HepG2 (cell line): ENCODE data around the gene ZNF367. TPM values are rescaled to one million over a fixed set of nuclear protein-coding genes. Genes with fewer than 3 reads are reported as not detected.

Source experiments
- ARID2 ChIP-seq: sonication (generic); formaldehyde crosslinking; IDR thresholded peaks from 2 replicates; pipeline ENCODE4 v1.8.1; 2022; ENCODE audit warnings: mild to moderate bottlenecking, missing genetic modification reagents, borderline replicate concordance
- ATF1 ChIP-seq: IDR thresholded peaks from 2 replicates; pipeline ENCODE4 v1.6.1; 2016; ENCODE audit warnings: mild to moderate bottlenecking, control low read depth
- BCL3 ChIP-seq: sonication (generic); formaldehyde crosslinking; IDR thresholded peaks from 2 replicates; pipeline ENCODE4 v1.5.1; 2020; ENCODE audit warnings: mild to moderate bottlenecking, missing genetic modification reagents, moderate library complexity
- EED ChIP-seq: sonication (generic); formaldehyde crosslinking; IDR thresholded peaks from 2 replicates; pipeline ENCODE4 v1.5.0; 2020; ENCODE audit warnings: mild to moderate bottlenecking, missing genetic modification reagents
- EHMT2 ChIP-seq: fragments of 200-600 bp; sonication (generic); IDR thresholded peaks from 2 replicates; pipeline ENCODE4 v1.7.0; 2017; ENCODE audit warnings: antibody characterized with exemption, low read depth, low read length, borderline replicate concordance
- HNF1A ChIP-seq, 2 experiments: sonication (generic) in 1 of 2; formaldehyde crosslinking in 1 of 2; IDR thresholded peaks; 2 replicates each; pipeline versions ENCODE4 v1.4.0 to v1.6.1; 2016 to 2020; ENCODE audit warnings: borderline replicate concordance in 1 of 2, low read depth in 1 of 2, mild to moderate bottlenecking in 1 of 2, missing genetic modification reagents in 1 of 2
- KLF6 ChIP-seq: IDR thresholded peaks from 2 replicates; pipeline ENCODE4 v1.8.0; 2016; ENCODE audit warnings: missing biosample characterization, missing genetic modification reagents
- MAFF ChIP-seq: IDR thresholded peaks from 2 replicates; pipeline ENCODE4 v1.6.1; 2011; ENCODE audit warnings: low read depth, low read length, improper control_type of control experiment
- NR0B2 ChIP-seq: sonication (generic); formaldehyde crosslinking; IDR thresholded peaks from 2 replicates; pipeline ENCODE4 v1.4.0; 2020; ENCODE audit warnings: mild to moderate bottlenecking, missing genetic modification reagents
- PRDM15 ChIP-seq: sonication (generic); formaldehyde crosslinking; IDR thresholded peaks from 2 replicates; pipeline ENCODE4 v1.4.0; 2020; ENCODE audit warnings: missing genetic modification reagents
- SMAD9 ChIP-seq: sonication (generic); formaldehyde crosslinking; IDR thresholded peaks from 2 replicates; pipeline ENCODE4 v1.5.1; 2020; ENCODE audit warnings: mild to moderate bottlenecking, missing genetic modification reagents
- TEAD3 ChIP-seq: optimal IDR thresholded peaks from 2 replicates; pipeline ENCODE3; 2016; ENCODE audit warnings: borderline replicate concordance
- ZFP90 ChIP-seq: sonication (generic); formaldehyde crosslinking; IDR thresholded peaks from 2 replicates; pipeline ENCODE4 v1.8.0; 2022; ENCODE audit warnings: missing genetic modification reagents, mild to moderate bottlenecking, inconsistent platforms, borderline replicate concordance
- ZNF317 ChIP-seq: sonication (generic); formaldehyde crosslinking; IDR thresholded peaks from 2 replicates; pipeline ENCODE4 v1.5.0; 2020; ENCODE audit warnings: mild to moderate bottlenecking, missing genetic modification reagents
- ZNF383 ChIP-seq: sonication (generic); formaldehyde crosslinking; IDR thresholded peaks from 2 replicates; pipeline ENCODE4 v1.4.0; 2020; ENCODE audit warnings: missing genetic modification reagents, mild to moderate bottlenecking, borderline replicate concordance
- ZNF605 ChIP-seq: sonication (generic); formaldehyde crosslinking; IDR thresholded peaks from 2 replicates; pipeline ENCODE4 v1.8.0; 2022; ENCODE audit warnings: mild to moderate bottlenecking, missing genetic modification reagents
- ZNF614 ChIP-seq: IDR thresholded peaks from 2 replicates; pipeline ENCODE4 v1.6.1; 2018; ENCODE audit warnings: missing biosample characterization, missing genetic modification reagents, inconsistent platforms, borderline replicate concordance
- ZNF747 ChIP-seq: sonication (generic); formaldehyde crosslinking; IDR thresholded peaks from 2 replicates; pipeline ENCODE4 v1.8.1; 2023; ENCODE audit warnings: missing genetic modification reagents, mild to moderate bottlenecking, borderline replicate concordance
- ZNF879 ChIP-seq: sonication (generic); formaldehyde crosslinking; IDR thresholded peaks from 2 replicates; pipeline ENCODE4 v1.8.1; 2023; ENCODE audit warnings: missing genetic modification reagents
- polyA plus RNA-seq, 8 experiments: library from polyadenylated mRNA; depleted of rRNA in 3 of 8; stranded (reverse) in 7 of 8; unstranded in 1 of 8; fragments of >200 nt; fragmentation: Illumina TruSeq in 4 of 8; extraction: Trizol in 4 of 8; gene quantifications; 2 replicates each; pipeline versions ENCODE4 v1.2.1 to v1.2.3, GENCODE V29; 2011 to 2016; ENCODE audit warnings: low read depth in 4 of 8, missing spikeins in 1 of 8, mixed read lengths in 1 of 8; ENCODE audit not compliant: insufficient read depth in 1 of 8
- total RNA-seq, 5 experiments: library from RNA; depleted of rRNA; stranded (reverse); fragments of >200 nt; fragmentation: Illumina TruSeq; extraction: Trizol; gene quantifications; 2 replicates each; pipeline ENCODE4 v1.2.3, GENCODE V29; 2016; ENCODE audit warnings: low read depth in 1 of 5

The ZNF367 gene
- total and polyA plus RNA-seq, 2 of the 13 experiments (the other 11 are each of a cell fraction or from before 2014, with no cell fraction given), result 2.9 to 7.7 TPM

GRCh38 chr9:96436456-96437126, 18.4 kb upstream of the ZNF367 start (continued):
- TF ChIP-seq PRDM15 (CRISPR knock-in tag) (0 out of 2 replicates have a peak, but pooled peaks have one; percentile 46), ARID2 (CRISPR knock-in tag) (no peak), ZNF317 (CRISPR knock-in tag) (peak; percentile 84; the same call in 1 of the 2 replicates), ZNF383 (no peak), ATF1 (CRISPR knock-in tag) (peak; percentile 45; the same call in 1 of the 2 replicates), TEAD3 (CRISPR knock-in tag) (peak; percentile 87), ZNF614 (CRISPR knock-in tag) (peak; percentile 78; the same call in 1 of the 2 replicates), EED (peak; percentile 74; the same call in 1 of the 2 replicates), BCL3 (CRISPR knock-in tag) (0 out of 2 replicates have a peak, but pooled peaks have one; percentile 58), MAFF (0 out of 2 replicates have a peak, but pooled peaks have one; percentile 1), ZFP90 (peak; percentile 67; the same call in 1 of the 2 replicates), HNF1A (IDR thresholded peaks at IDR 0.05; ENCODE audit: low read depth) (peak; percentile 14; the same call in 1 of the 2 replicates), HNF1A (CRISPR knock-in tag; IDR thresholded peaks at IDR 0.05; ENCODE audit: borderline replicate concordance) (peak; percentile 41; the same call in 1 of the 2 replicates), ZNF605 (CRISPR knock-in tag) (peak; percentile 53; the same call in 1 of the 2 replicates), NR0B2 (CRISPR knock-in tag) (peak; percentile 68; the same call in 1 of the 2 replicates), SMAD9 (CRISPR knock-in tag) (no peak), ZNF879 (CRISPR knock-in tag) (peak; percentile 92; the same call in 1 of the 2 replicates), EHMT2 (peak; percentile 30; the same call in 1 of the 2 replicates), KLF6 (CRISPR knock-in tag) (peak; percentile 69; the same call in 1 of the 2 replicates), ZNF747 (peak; percentile 95)
